ENCODE results near the gene HBP1.

The HBP1 gene

GRCh38 chr7:107208563-107208962 is 39.8 kb downstream of the HBP1 start:
- H3K9me3 Mint-ChIP-seq: peaks cover 4% of the 10 kb centered on the region
- no peaks in the 10 kb centered on the region for H3K27me3 Mint-ChIP-seq (ENCODE audit: low read depth)
- no peak for TF ChIP-seq CTCF (IDR thresholded peaks at IDR 0.05; ENCODE audit: unreplicated experiment in 3 of 3)
- H3K4me3 Mint-ChIP-seq: no peak overlapping the region
- peaks cover 66% of the 10 kb centered on the region for H3K36me3 Mint-ChIP-seq (ENCODE audit: low read depth)
- H3K27ac Mint-ChIP-seq: no peak overlapping the region
- no peaks in the 10 kb centered on the region for H3K4me1 Mint-ChIP-seq

GRCh38 chr7:107209565-107209964 is 40.8 kb downstream of the HBP1 start:
- no peak overlapping the region for H3K27ac Mint-ChIP-seq
- H3K9me3 Mint-ChIP-seq: peaks cover 5% of the 10 kb centered on the region
- H3K4me3 Mint-ChIP-seq: no peak overlapping the region
- H3K4me1 Mint-ChIP-seq: no peaks in the 10 kb centered on the region
- TF ChIP-seq CTCF (IDR thresholded peaks at IDR 0.05; ENCODE audit: unreplicated experiment in 3 of 3): no peak
- H3K36me3 Mint-ChIP-seq (ENCODE audit: low read depth): peaks cover 62% of the 10 kb centered on the region
- H3K27me3 Mint-ChIP-seq (ENCODE audit: low read depth): no peaks in the 10 kb centered on the region

GRCh38 chr7:107210400-107210799 is 41.6 kb downstream of the HBP1 start:
- Mint-ChIP-seq H3K36me3 (ENCODE audit: low read depth) (peaks cover 61% of the 10 kb centered on the region), H3K27me3 (ENCODE audit: low read depth) (no peaks in the 10 kb centered on the region), H3K4me3 (no peak overlapping the region), H3K27ac (no peak overlapping the region), H3K4me1 (no peaks in the 10 kb centered on the region), H3K9me3 (peaks cover 8% of the 10 kb centered on the region)
- TF ChIP-seq CTCF (IDR thresholded peaks at IDR 0.05; ENCODE audit: unreplicated experiment in 3 of 3): no peak

GRCh38 chr7:107212725-107213124 is 43.9 kb downstream of the HBP1 start:
- no peak for TF ChIP-seq CTCF (IDR thresholded peaks at IDR 0.05; ENCODE audit: unreplicated experiment in 3 of 3)
- no peak overlapping the region for H3K27ac Mint-ChIP-seq
- H3K4me1 Mint-ChIP-seq: no peaks in the 10 kb centered on the region
- H3K27me3 Mint-ChIP-seq (ENCODE audit: low read depth): no peaks in the 10 kb centered on the region
- H3K9me3 Mint-ChIP-seq: peaks cover 13% of the 10 kb centered on the region
- peaks cover 46% of the 10 kb centered on the region for H3K36me3 Mint-ChIP-seq (ENCODE audit: low read depth)
- H3K4me3 Mint-ChIP-seq: no peak overlapping the region

- no peaks in the 10 kb centered on the region for H3K27me3 Mint-ChIP-seq (ENCODE audit: low read depth)
- TF ChIP-seq CTCF (IDR thresholded peaks at IDR 0.05; ENCODE audit: unreplicated experiment in 3 of 3): no peak
- H3K4me1 Mint-ChIP-seq: no peaks in the 10 kb centered on the region
- H3K9me3 Mint-ChIP-seq: peaks cover 13% of the 10 kb centered on the region
- no peak overlapping the region for H3K4me3 Mint-ChIP-seq
- peaks cover 40% of the 10 kb centered on the region for H3K36me3 Mint-ChIP-seq (ENCODE audit: low read depth)
- H3K27ac Mint-ChIP-seq: no peak overlapping the region
Measured at GRCh38 chr7:107213193-107213788, 44.5 kb downstream of the HBP1 start.

- H3K36me3 Mint-ChIP-seq (ENCODE audit: low read depth): peaks cover 39% of the 10 kb centered on the region
- no peaks in the 10 kb centered on the region for H3K27me3 Mint-ChIP-seq (ENCODE audit: low read depth)
- H3K4me3 Mint-ChIP-seq: no peak overlapping the region
- H3K27ac Mint-ChIP-seq: no peak overlapping the region
- no peaks in the 10 kb centered on the region for H3K4me1 Mint-ChIP-seq
- peaks cover 13% of the 10 kb centered on the region for H3K9me3 Mint-ChIP-seq
- TF ChIP-seq CTCF (IDR thresholded peaks at IDR 0.05; ENCODE audit: unreplicated experiment in 3 of 3): no peak
Measured at GRCh38 chr7:107213945-107214344, 45.1 kb downstream of the HBP1 start.
